Fibroblast of villous mesenchyme (primary cell): ENCODE results near the gene APEX1. TPM values are rescaled to one million over a fixed set of nuclear protein-coding genes. Genes with fewer than 3 reads are reported as not detected.

ENCODE experiments used
- DNase-seq: peaks from one replicate; pipeline ENCODE4 v3.0.0-alpha.2; 2010; ENCODE audit warnings: low read depth
- H3K4me3 ChIP-seq: 2 replicates; pipeline ENCODE4 v1.5.1; 2011; ENCODE audit warnings: low read depth, mild to moderate bottlenecking, low read length
- total RNA-seq: library from RNA; depleted of rRNA; stranded (reverse); fragments of >200 nt; gene quantifications from 2 replicates; pipeline ENCODE4 v1.2.3, GENCODE V29; 2012
- TF ChIP-seq, protein P1 (sequence below): IDR thresholded peaks from 2 replicates; pipeline ENCODE4 v1.5.1; 2012; ENCODE audit warnings: low read depth, mild to moderate bottlenecking, low read length; ENCODE audit not compliant: insufficient read depth

APEX1 gene
- total RNA-seq, 1 donor, result 34.1 TPM

DNA sequence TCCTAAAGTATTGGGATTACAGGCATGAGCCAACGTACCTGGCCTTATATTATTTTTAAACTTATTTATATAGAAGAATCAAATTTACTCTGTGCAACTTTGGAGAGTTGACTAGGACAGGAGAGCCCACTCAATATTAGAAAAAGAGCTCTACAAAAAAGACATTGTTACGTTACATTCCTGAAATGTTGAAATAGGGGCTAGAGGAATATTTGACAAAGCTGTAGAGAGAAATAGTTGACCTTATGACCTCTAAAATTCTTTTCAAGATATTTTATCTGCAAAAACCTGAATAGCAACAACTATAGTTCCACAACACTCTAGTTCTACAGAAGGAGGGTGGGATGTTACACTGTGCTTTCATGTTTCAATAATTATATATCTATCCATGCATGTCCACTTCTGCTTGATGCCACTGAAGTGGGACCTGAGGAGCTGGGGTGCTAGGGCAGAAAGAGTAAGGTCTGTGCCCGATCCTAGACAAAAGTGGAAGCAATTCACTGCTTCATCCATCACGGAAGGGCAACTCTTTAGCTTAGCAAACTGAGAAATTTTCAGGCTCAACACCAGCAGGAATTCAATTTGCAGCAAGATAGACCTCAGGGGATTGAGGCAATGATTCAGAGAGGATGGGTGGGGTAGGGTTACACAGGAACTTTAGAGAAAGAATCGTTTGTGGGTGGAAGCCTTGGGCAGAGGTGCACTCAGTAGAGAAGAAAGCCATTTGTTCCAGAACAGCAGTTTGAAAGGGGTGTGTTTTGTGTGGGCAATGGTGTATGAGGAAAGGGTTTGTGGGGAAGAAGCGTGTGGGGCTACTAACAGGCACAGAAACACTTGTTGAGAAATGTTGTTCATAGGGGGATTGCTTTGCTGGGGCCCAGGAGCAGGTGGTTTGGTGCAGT lies 34.3 kb downstream of the APEX1 start:
- DNase-seq, result no peak
- H3K4me3 ChIP-seq, result no peak overlapping the region
- TF ChIP-seq, protein P1, sequence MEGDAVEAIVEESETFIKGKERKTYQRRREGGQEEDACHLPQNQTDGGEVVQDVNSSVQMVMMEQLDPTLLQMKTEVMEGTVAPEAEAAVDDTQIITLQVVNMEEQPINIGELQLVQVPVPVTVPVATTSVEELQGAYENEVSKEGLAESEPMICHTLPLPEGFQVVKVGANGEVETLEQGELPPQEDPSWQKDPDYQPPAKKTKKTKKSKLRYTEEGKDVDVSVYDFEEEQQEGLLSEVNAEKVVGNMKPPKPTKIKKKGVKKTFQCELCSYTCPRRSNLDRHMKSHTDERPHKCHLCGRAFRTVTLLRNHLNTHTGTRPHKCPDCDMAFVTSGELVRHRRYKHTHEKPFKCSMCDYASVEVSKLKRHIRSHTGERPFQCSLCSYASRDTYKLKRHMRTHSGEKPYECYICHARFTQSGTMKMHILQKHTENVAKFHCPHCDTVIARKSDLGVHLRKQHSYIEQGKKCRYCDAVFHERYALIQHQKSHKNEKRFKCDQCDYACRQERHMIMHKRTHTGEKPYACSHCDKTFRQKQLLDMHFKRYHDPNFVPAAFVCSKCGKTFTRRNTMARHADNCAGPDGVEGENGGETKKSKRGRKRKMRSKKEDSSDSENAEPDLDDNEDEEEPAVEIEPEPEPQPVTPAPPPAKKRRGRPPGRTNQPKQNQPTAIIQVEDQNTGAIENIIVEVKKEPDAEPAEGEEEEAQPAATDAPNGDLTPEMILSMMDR, result no peak

DNA sequence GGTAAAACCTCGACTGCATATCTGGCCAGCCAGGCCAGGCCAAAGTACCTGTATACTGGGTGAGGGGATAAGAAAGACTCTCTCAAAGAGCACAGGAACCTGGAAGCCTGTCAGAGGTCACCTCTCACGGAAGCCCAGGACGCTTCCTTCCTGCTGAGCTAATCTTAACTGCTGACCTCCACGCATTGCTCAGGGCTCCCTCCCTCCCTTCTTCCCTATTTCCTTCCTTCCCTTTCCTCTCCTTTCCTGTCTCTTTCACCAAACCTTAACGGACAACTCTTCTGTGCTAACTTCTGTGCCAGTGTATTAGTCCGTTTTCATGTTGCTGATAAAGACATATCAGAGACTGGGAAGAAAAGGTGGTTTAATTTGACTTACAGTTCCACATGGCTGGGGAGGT lies 35.5 kb downstream of the APEX1 start:
- no peak for DNase-seq
- TF ChIP-seq, protein P1, result no peak
- no peak overlapping the region for H3K4me3 ChIP-seq

DNA sequence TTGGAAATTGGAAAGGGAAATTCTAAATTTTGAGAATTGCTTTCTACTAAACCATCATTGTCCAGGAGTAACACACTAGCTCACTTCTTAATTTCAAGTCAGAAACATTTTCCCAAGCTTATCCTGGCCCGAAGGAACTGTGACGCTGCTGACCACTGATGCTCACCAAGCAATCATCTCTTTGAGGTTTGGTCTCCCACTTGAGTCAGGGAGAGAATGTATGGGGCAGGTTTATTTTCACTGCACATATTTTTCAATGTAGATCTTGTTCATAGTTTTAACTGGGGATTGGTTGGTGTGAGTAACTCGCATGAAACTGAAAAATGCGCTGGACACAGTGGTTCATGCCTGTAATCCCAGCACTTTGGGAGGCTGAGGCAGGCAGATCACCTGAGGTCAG lies 37.5 kb downstream of the APEX1 start:
- DNase-seq, result no peak
- H3K4me3 ChIP-seq, result no peak overlapping the region
- TF ChIP-seq, protein P1, result no peak

DNA sequence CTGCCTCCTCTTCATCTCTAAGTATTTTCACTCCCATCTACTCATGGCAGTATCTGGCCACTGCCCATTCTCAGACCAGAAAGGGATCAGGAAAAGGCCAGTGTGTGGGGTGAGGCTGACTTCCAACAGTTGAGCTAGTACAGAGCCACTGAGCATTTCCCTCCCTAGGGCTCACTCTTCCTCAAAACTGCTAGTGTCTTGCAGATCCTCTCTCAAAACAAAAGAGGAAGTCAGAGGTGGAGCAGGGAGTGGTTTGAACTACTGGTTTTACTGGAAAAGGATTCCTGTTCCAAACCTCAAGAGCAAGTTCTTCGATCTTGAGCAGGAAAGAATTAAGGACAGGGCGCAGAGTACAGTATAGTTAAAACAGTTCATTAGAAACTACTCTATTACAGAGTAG lies 38.6 kb downstream of the APEX1 start:
- TF ChIP-seq, protein P1, result no peak
- no peak for DNase-seq
- no peak overlapping the region for H3K4me3 ChIP-seq

DNA sequence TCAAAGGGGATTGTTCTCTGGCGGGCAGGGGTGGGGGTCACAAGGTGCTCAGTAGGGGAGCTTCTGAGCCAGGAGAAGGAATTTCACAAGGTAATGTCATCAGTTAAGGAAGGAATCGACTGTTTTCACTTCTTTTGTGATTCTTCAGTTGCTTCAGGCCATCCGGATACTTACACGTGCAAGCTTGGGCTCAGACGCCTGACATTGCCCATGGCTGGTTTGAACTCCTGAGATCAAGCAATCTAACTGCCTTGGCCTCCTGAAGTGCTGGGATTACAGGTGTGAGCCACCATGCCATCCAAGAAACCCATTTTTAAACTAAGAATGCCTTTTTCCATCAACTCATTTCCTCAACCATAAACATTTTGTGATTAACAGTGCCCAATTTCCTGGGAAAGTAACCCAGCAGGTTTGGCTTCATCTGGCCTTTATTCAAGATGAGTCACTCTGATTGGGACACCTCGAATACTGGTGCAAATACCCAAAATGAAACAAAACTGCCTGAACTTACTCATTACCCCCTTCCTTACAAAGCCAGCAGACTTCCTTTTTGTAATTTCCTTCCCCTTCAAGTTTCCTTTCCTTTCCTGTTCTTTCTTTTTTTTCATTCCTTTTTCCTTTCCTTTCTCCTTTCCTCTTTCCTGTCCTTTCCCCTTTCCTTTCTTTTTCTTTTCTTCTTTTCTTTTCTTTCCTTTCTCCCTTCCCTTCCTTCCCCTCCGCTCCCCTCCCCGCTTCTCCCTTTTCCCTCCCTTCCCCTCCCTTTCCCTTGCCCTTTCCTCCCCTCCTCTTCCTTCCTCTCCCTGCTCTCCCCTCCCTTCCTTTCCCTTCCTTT lies 40.1 kb downstream of the APEX1 start:
- DNase-seq, result peak; percentile 31
- TF ChIP-seq, protein P1, result no peak
- no peak overlapping the region for H3K4me3 ChIP-seq

DNA sequence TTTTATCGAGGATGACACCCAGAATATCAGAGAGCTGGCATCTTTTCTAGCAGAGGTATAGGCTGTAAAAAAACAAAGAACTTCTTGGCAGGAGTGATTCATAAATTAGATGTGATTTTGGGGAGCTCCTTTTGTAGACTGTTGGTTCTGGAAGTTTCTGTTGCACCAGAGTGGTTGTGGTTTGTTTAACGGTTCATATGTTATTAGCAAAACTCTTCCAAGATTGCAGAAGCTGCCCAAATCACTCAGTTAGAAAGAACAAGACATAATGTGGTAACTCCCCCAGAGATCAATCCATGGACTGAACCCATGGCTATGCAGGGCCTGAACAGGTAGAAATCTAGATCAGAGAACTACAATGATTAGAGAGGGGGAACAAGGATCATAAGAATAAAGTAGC lies 43.6 kb downstream of the APEX1 start:
- TF ChIP-seq, protein P1, result no peak

More for the DNA sequence above, 43.6 kb downstream of the APEX1 start:
- H3K4me3 ChIP-seq, result no peak overlapping the region
- DNase-seq, result no peak
